Lower lobe of right lung (tissue), 2 donors: Measurements from ENCODE around the gene TRIP13. TPM values are rescaled to one million over a fixed set of nuclear protein-coding genes. Genes with fewer than 3 reads are reported as not detected.

Experiments
- ATAC-seq, 2 donors: fragments of 200-7000 bp; cut with Tn5 transposase; one replicate each; pipeline ENCODE4 v1.9.1; 2020 to 2022; ENCODE audit warnings: mild to moderate bottlenecking in 2 of 2, moderate library complexity in 2 of 2
- DNase-seq: peaks from one replicate; pipeline ENCODE4 v3.0.0-alpha.2; 2020
- H3K27ac ChIP-seq: fragments of 200-600 bp; one replicate; pipeline ENCODE4 v1.8.0; 2022
- H3K27me3 ChIP-seq: fragments of 200-600 bp; one replicate; pipeline ENCODE4 v1.8.0; 2022; ENCODE audit warnings: low read depth
- H3K36me3 ChIP-seq: fragments of 200-600 bp; one replicate; pipeline ENCODE4 v1.8.0; 2022; ENCODE audit warnings: mild to moderate bottlenecking
- H3K4me1 ChIP-seq: fragments of 200-600 bp; one replicate; pipeline ENCODE4 v1.8.0; 2022
- H3K4me3 ChIP-seq: fragments of 200-600 bp; one replicate; pipeline ENCODE4 v1.8.0; 2022; ENCODE audit warnings: mild to moderate bottlenecking
- H3K9me3 ChIP-seq: fragments of 200-600 bp; one replicate; pipeline ENCODE4 v1.8.0; 2022
- intact Hi-C: fragments of 100-400 bp; cut with DNase I; formaldehyde crosslinking; loops from one replicate; pipeline ENCODE4 v1.11.0; 2022
- total RNA-seq: library from RNA; stranded (reverse); fragmentation: NEBNext Ultra II Directional; extraction: Animal tissue kit (Norgen Biotek cat#: 25700); gene quantifications from one replicate; pipeline ENCODE4 v1.2.1, GENCODE V29; 2021
- TF ChIP-seq, protein P1 (sequence below): fragments of 200-600 bp; IDR thresholded peaks from one replicate; pipeline ENCODE4 v1.8.0; 2022; ENCODE audit warnings: antibody characterized with exemption, mild to moderate bottlenecking
- donor health status: DM: no; HTN: yes; CAD: no; lungs with severe emphysema.

TRIP13 gene
- total RNA-seq, 1 donor from 2014 or later: 1.0 TPM

DNA sequence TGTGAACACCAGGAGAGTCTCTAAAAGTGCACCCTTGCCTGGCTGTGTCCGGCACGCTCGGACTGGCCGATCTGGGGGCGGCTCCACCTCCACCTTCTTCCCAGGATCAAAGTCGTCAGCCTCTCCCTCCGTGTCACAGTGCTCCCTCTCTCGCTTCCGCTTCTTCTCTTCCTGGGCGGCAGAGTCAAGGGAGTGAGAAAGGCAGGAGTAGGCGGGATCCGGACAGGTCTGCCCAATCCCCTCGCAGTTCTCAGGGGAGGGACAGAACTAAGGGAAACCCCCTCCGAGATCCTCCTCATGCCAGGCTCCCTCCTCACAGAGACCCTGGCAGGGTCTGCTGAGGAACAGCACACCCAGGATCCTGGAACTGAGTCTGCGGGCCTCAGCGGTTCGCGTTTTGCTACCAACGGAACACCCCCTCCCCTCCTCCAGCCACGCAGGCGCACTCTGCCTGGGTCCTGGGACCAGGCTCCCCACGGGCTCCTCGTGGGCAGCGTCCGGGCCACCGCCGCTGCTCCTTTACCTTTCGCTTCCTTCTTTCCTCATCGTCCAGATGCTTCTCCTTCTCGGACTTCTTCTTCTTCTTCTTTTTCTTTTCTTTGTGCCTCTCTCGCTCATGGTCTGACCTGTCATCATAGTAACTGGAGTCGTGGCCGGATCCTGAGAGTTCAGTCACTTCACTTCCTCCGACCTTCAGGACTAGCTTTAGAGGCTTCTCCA is 1.4 kb upstream of the TRIP13 start:
- ATAC-seq (no peak), DNase-seq (no peak)
- Histone ChIP-seq H3K4me3 (peak overlapping the region; percentile 85), H3K9me3 (no peaks in the 10 kb centered on the region), H3K27ac (peak overlapping the region; percentile 93), H3K27me3 (no peaks in the 10 kb centered on the region), H3K36me3 (peaks cover 52% of the 10 kb centered on the region), H3K4me1 (peaks cover 24% of the 10 kb centered on the region)
- TF ChIP-seq, protein P1, sequence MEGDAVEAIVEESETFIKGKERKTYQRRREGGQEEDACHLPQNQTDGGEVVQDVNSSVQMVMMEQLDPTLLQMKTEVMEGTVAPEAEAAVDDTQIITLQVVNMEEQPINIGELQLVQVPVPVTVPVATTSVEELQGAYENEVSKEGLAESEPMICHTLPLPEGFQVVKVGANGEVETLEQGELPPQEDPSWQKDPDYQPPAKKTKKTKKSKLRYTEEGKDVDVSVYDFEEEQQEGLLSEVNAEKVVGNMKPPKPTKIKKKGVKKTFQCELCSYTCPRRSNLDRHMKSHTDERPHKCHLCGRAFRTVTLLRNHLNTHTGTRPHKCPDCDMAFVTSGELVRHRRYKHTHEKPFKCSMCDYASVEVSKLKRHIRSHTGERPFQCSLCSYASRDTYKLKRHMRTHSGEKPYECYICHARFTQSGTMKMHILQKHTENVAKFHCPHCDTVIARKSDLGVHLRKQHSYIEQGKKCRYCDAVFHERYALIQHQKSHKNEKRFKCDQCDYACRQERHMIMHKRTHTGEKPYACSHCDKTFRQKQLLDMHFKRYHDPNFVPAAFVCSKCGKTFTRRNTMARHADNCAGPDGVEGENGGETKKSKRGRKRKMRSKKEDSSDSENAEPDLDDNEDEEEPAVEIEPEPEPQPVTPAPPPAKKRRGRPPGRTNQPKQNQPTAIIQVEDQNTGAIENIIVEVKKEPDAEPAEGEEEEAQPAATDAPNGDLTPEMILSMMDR: no peak
- intact Hi-C loops: no loop called here

DNA sequence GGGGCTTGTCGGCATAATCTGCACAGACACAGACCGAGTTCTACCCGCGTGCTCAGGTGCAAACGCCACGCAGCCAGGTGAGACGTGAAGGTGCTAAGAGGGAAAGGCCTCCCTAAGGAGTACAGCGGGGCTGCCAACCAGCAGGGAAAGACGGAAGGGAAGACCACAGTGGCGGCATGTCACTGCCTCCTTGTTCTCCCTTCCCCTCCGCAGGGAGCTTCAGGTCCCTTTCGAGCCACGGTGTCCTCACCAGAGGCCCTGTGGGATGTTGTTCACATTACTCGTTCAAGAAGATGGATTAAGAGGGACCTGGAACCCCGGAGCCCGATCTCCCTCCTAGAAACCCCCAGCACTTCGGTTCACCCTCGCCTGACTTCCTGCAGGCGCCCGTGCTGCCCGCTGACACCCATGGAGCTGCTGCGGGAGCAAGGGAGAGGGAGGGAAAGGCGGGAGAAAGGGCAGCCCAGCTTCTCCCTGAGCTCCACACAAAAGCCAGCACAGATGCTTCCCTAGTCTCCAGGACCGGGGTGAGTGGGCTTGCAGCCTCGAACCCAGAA is 769 bp upstream of the TRIP13 start:
- Histone ChIP-seq H3K4me3 (peak overlapping the region; percentile 85), H3K36me3 (peaks cover 45% of the 10 kb centered on the region), H3K27me3 (no peaks in the 10 kb centered on the region), H3K9me3 (no peaks in the 10 kb centered on the region), H3K27ac (peak overlapping the region; percentile 93), H3K4me1 (peaks cover 24% of the 10 kb centered on the region)
- DNase-seq (no peak), ATAC-seq (peak; percentile 22 to 54)
- TF ChIP-seq, protein P1: no peak
- intact Hi-C loops: no loop called here

DNA sequence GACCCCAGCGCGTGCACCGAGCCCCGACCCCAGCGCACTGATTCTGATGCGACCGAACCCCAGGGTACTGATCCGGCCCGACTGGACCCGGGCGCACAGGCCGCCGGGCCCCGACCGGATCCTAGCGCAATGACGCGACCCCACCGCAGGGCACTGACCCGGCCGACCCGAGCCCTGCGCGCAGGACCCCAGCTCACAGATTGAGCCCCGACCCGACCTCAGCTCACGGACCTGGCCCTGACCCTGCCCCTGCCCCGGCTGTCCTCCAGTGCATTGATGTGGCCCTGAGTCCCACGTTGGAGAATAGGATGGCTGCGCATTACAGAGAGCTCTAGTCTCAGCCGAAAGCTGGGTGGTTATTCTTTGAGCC is 438 bp downstream of the TRIP13 start:
- ATAC-seq (peak in 1 of 2 donors; percentile 5), DNase-seq (no peak)

DNA sequence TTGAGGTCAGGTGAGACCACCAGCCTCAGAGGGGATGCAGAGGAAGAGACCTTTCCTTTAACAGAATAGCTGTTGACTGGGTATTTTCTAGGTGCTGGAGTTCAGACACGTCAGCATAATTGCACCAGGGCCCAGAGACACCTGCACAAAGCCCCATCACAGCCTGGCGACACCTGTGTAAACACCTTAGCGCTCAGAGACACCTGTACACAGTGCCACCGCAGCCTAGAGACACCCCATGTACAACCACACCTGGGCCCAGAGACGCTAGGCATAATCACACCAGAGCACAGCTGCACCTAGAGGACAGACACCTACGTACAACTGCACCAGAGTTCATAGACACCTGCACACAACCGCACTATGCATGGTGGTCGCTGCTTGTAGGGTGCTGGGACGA is 1.0 kb downstream of the TRIP13 start:
- H3K9me3 ChIP-seq: no peaks in the 10 kb centered on the region
- intact Hi-C loops: no loop called here
- no peak overlapping the region for H3K27ac ChIP-seq
- DNase-seq: no peak
- H3K27me3 ChIP-seq: no peaks in the 10 kb centered on the region
- TF ChIP-seq, protein P1: no peak
- H3K4me3 ChIP-seq: no peak overlapping the region
- ATAC-seq: no peak
- H3K4me1 ChIP-seq: peaks cover 24% of the 10 kb centered on the region
- peaks cover 27% of the 10 kb centered on the region for H3K36me3 ChIP-seq

More for the DNA sequence above, 438 bp downstream of the TRIP13 start:
- intact Hi-C loops: no loop called here
- no peak overlapping the region for H3K27ac ChIP-seq
- H3K4me1 ChIP-seq: peaks cover 24% of the 10 kb centered on the region
- H3K27me3 ChIP-seq: no peaks in the 10 kb centered on the region
- H3K4me3 ChIP-seq: peak overlapping the region; percentile 85
- H3K36me3 ChIP-seq: peaks cover 33% of the 10 kb centered on the region
- H3K9me3 ChIP-seq: no peaks in the 10 kb centered on the region
- TF ChIP-seq, protein P1: no peak

DNA sequence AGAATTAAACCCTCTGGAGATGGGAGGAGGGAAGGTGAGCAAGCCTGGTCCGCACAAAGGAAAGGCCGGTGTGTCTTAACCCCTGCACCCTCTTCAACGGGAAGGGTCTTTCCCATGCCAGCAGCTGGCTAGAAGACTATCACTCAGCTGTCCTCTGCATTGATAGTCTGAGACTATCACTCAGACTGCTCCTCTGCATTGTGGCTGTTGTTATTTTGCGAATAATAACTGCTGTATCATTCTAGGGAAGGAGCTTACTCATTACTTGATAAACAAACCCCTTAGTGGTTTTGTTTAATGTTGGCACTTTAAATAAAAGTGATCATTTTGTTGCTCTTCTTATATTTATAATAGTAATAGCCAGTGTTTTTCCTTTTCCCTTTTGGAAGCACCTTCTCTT is 8.1 kb downstream of the TRIP13 start:
- DNase-seq (no peak), ATAC-seq (no peak)
- H3K4me1 ChIP-seq: peaks cover 7% of the 10 kb centered on the region
- TF ChIP-seq, protein P1: no peak
- H3K4me3 ChIP-seq: no peak overlapping the region
- intact Hi-C loops: no loop called here
- H3K9me3 ChIP-seq: no peaks in the 10 kb centered on the region
- H3K27ac ChIP-seq: no peak overlapping the region
- H3K36me3 ChIP-seq: no peaks in the 10 kb centered on the region
- H3K27me3 ChIP-seq: no peaks in the 10 kb centered on the region
